Measurements from ENCODE around the gene USP25. TPM values are rescaled to one million over a fixed set of nuclear protein-coding genes. Genes with fewer than 3 reads are reported as not detected.

USP25 gene
- total and polyA plus RNA-seq, 2 experiments from 2014 or later: 11.8 to 49.2 TPM

DNA sequence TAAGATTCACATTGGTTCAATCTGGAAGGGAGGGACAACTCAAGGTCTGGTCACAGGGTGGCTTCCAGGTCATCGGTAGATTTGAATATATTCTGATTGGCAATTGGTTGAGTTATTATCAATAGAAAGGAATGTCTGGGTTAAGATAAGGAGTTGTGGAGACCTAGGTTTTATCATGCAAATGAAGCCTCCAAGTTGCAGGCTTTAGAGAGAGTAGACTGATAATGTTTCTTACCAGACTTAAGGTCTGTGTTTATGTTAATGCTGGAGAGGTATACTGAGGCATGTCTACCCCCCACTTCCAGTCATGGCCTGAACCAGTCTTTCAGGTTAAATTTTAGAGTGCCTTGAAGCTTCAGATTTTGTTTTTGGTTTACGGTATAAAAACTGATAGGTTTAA lies 29.7 kb downstream of the USP25 start:
- no peaks in the 10 kb centered on the region for H3F3A ChIP-seq (replicated peaks; ENCODE audit: low read depth)
- Mint-ChIP-seq H3K27ac (peak overlapping the region; percentile 87), H3K9me3 (peaks cover 17% of the 10 kb centered on the region), H3K4me3 (peak overlapping the region; percentile 36; the same call in 2 of the 3 replicates), H3K27me3 (ENCODE audit: insufficient read depth, low read depth, poor library complexity) (peaks cover 1% of the 10 kb centered on the region), H3K4me1 (peaks cover 70% of the 10 kb centered on the region), H3K36me3 (ENCODE audit: low read depth) (peaks cover 29% of the 10 kb centered on the region)
- H4K20me1 ChIP-seq (replicated peaks; ENCODE audit: insufficient read depth): peaks cover 17% of the 10 kb centered on the region; the same call in 1 of the 2 replicates
- peak overlapping the region; percentile 7 for H3K4me2 ChIP-seq
- H3K9me2 ChIP-seq (ENCODE audit: insufficient read depth): no peaks in the 10 kb centered on the region
- DNase-seq (ENCODE audit: low spot score) (peak; percentile 51), ATAC-seq (peak; percentile 59)
- no peak overlapping the region for H3K4me3 ChIP-seq
- 0 out of 2 replicates have a peak overlapping the region, but pooled peaks have one; percentile 42 for H3K27ac ChIP-seq (ENCODE audit: low read depth)
- H3K27me3 ChIP-seq (ENCODE audit: insufficient read depth): no peaks in the 10 kb centered on the region
- H3K79me2 ChIP-seq (replicated peaks; ENCODE audit: insufficient read depth): peaks cover 100% of the 10 kb centered on the region
- H3K4me1 ChIP-seq (ENCODE audit: insufficient read depth): peaks cover 61% of the 10 kb centered on the region
- no peak overlapping the region for H2AFZ ChIP-seq
- TF ChIP-seq JUNB (IDR thresholded peaks at IDR 0.05; ENCODE audit: unreplicated experiment) (no peak), POLR2AphosphoS5 (IDR thresholded peaks at IDR 0.05; ENCODE audit: low read depth) (no peak), ZNF331 (CRISPR knock-in tag; IDR thresholded peaks at IDR 0.05; ENCODE audit: low read depth) (no peak), CREB1 (CRISPR knock-in tag; IDR thresholded peaks at IDR 0.05; ENCODE audit: low read depth) (no peak), NANOG (IDR thresholded peaks at IDR 0.05; ENCODE audit: borderline replicate concordance) (no peak), ZNF114 (CRISPR knock-in tag; IDR thresholded peaks at IDR 0.05) (no peak), EZH2phosphoT487 (IDR thresholded peaks at IDR 0.05; ENCODE audit: unreplicated experiment) (no peak)
- TF ChIP-seq, protein P1, sequence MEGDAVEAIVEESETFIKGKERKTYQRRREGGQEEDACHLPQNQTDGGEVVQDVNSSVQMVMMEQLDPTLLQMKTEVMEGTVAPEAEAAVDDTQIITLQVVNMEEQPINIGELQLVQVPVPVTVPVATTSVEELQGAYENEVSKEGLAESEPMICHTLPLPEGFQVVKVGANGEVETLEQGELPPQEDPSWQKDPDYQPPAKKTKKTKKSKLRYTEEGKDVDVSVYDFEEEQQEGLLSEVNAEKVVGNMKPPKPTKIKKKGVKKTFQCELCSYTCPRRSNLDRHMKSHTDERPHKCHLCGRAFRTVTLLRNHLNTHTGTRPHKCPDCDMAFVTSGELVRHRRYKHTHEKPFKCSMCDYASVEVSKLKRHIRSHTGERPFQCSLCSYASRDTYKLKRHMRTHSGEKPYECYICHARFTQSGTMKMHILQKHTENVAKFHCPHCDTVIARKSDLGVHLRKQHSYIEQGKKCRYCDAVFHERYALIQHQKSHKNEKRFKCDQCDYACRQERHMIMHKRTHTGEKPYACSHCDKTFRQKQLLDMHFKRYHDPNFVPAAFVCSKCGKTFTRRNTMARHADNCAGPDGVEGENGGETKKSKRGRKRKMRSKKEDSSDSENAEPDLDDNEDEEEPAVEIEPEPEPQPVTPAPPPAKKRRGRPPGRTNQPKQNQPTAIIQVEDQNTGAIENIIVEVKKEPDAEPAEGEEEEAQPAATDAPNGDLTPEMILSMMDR (conservative IDR thresholded peaks at IDR 0.05; ENCODE audit: low read depth in 2 of 2): no peak
- TF ChIP-seq, protein P2, sequence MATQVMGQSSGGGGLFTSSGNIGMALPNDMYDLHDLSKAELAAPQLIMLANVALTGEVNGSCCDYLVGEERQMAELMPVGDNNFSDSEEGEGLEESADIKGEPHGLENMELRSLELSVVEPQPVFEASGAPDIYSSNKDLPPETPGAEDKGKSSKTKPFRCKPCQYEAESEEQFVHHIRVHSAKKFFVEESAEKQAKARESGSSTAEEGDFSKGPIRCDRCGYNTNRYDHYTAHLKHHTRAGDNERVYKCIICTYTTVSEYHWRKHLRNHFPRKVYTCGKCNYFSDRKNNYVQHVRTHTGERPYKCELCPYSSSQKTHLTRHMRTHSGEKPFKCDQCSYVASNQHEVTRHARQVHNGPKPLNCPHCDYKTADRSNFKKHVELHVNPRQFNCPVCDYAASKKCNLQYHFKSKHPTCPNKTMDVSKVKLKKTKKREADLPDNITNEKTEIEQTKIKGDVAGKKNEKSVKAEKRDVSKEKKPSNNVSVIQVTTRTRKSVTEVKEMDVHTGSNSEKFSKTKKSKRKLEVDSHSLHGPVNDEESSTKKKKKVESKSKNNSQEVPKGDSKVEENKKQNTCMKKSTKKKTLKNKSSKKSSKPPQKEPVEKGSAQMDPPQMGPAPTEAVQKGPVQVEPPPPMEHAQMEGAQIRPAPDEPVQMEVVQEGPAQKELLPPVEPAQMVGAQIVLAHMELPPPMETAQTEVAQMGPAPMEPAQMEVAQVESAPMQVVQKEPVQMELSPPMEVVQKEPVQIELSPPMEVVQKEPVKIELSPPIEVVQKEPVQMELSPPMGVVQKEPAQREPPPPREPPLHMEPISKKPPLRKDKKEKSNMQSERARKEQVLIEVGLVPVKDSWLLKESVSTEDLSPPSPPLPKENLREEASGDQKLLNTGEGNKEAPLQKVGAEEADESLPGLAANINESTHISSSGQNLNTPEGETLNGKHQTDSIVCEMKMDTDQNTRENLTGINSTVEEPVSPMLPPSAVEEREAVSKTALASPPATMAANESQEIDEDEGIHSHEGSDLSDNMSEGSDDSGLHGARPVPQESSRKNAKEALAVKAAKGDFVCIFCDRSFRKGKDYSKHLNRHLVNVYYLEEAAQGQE (IDR thresholded peaks at IDR 0.05; ENCODE audit: unreplicated experiment): no peak
- no peaks in the 10 kb centered on the region for H3K36me3 ChIP-seq (ENCODE audit: insufficient read depth)

DNA sequence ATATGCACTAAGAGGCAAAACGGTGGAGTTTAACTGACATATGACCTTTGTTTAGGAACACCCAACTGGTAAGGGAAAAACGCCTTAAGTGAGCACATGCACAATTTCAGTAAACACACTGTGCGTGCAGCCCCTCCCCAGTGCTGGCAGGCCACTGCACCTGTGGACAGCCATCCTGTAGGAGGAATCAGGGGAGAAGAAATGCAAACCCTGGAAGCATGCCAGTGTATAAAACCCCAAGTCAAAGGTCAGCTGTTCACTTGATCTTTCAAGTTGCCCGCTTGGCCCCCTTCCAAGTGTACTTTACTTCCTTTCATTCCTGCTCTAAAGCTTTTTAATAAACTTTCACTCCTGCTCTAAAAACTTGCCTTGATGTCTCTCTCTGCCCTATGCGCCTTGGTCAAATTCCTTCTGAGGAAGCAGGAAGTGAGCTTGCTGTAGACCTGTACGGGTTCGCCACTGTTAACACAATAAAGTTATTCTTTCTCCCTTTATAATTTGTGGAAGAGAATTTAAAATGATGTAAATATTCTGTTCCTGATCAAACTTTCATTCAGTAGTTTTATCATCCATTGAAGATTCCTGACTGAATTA lies 31.8 kb downstream of the USP25 start:
- no peak overlapping the region; the same call in 2 of the 3 replicates for H3K4me3 Mint-ChIP-seq

More for the DNA sequence above, 31.8 kb downstream of the USP25 start:
- no peak overlapping the region for H3K27ac ChIP-seq (ENCODE audit: low read depth)
- no peaks in the 10 kb centered on the region for H3K36me3 ChIP-seq (ENCODE audit: insufficient read depth)
- H2AFZ ChIP-seq: no peak overlapping the region
- peaks cover 16% of the 10 kb centered on the region for H3K9me3 Mint-ChIP-seq
- H3K27me3 ChIP-seq (ENCODE audit: insufficient read depth): no peaks in the 10 kb centered on the region
- H3K4me3 ChIP-seq: no peak overlapping the region
- H3K36me3 Mint-ChIP-seq (ENCODE audit: low read depth): peaks cover 24% of the 10 kb centered on the region
- ATAC-seq: peak; percentile 56
- peak overlapping the region; percentile 7; the same call in 1 of the 2 replicates for H3K4me2 ChIP-seq
- peaks cover 41% of the 10 kb centered on the region for H3K4me1 ChIP-seq (ENCODE audit: insufficient read depth)
- TF ChIP-seq POLR2AphosphoS5 (IDR thresholded peaks at IDR 0.05; ENCODE audit: low read depth): no peak
- TF ChIP-seq CREB1 (CRISPR knock-in tag; IDR thresholded peaks at IDR 0.05; ENCODE audit: low read depth): no peak
- no peak for TF ChIP-seq NANOG (IDR thresholded peaks at IDR 0.05; ENCODE audit: borderline replicate concordance)
- DNase-seq (ENCODE audit: low spot score): no peak
- peaks cover 100% of the 10 kb centered on the region for H3K79me2 ChIP-seq (replicated peaks; ENCODE audit: insufficient read depth)
- H3K27ac Mint-ChIP-seq: no peak overlapping the region
- H3K9me2 ChIP-seq (ENCODE audit: insufficient read depth): no peaks in the 10 kb centered on the region
- peaks cover 55% of the 10 kb centered on the region for H3K4me1 Mint-ChIP-seq
- peaks cover 1% of the 10 kb centered on the region for H3K27me3 Mint-ChIP-seq (ENCODE audit: insufficient read depth, low read depth, poor library complexity)
- no peaks in the 10 kb centered on the region for H3F3A ChIP-seq (replicated peaks; ENCODE audit: low read depth)
- peaks cover 16% of the 10 kb centered on the region; the same call in 1 of the 2 replicates for H4K20me1 ChIP-seq (replicated peaks; ENCODE audit: insufficient read depth)

All from GM23338 (cell line).